ENCODE results near the gene FZD1. TPM values are rescaled to one million over a fixed set of nuclear protein-coding genes. Genes with fewer than 3 reads are reported as not detected.

Gene FZD1
- total and polyA plus RNA-seq, 2 of the 8 experiments (the other 6 are each of a cell fraction or from before 2014, with no cell fraction given), result 0.62 to 0.91 TPM

DNA sequence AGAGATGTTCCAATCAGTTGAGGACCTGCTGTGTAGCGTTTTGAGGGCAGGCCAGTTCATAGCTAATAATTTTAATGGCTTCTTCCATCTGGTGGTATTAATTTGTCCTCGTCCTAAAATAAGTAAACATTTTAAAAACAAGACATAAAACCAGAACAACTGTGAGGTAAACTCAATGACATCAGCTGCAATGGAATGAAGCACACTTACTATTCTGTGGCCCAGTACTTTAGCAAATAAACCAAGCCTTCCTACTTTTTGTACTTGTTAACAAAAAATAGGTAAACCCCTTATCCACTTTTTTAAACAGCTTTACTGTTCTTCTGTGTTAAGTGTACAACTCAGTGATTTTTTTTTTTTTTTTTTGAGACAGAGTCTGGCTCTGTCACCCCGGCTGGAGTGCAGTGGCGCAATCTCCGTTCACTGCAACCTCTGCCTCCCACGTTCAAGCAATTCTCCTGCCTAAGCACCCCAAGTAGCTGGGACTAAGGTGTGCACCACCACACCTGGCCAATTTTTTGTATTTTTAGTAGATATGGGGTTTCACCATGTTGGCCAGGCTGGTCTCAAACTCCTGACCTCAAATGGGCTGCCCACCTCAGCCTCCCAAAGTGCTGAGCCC is 28.9 kb upstream of the FZD1 start (continued):
- no peak for TF ChIP-seq CBX5 (IDR thresholded peaks at IDR 0.05; ENCODE audit: low read depth, low read length)
- no peak for TF ChIP-seq TBP (IDR thresholded peaks at IDR 0.05; ENCODE audit: low read depth, low read length)
- TF ChIP-seq TAF1 (IDR thresholded peaks at IDR 0.05; ENCODE audit: low read depth, low read length), result no peak
- TF ChIP-seq RNF2 (IDR thresholded peaks at IDR 0.05; ENCODE audit: borderline replicate concordance, low read depth, low read length, missing control alignments, poor library complexity, severe bottlenecking), result no peak
- TF ChIP-seq, protein P1, sequence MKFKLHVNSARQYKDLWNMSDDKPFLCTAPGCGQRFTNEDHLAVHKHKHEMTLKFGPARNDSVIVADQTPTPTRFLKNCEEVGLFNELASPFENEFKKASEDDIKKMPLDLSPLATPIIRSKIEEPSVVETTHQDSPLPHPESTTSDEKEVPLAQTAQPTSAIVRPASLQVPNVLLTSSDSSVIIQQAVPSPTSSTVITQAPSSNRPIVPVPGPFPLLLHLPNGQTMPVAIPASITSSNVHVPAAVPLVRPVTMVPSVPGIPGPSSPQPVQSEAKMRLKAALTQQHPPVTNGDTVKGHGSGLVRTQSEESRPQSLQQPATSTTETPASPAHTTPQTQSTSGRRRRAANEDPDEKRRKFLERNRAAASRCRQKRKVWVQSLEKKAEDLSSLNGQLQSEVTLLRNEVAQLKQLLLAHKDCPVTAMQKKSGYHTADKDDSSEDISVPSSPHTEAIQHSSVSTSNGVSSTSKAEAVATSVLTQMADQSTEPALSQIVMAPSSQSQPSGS (IDR thresholded peaks at IDR 0.05; ENCODE audit: low read length), result no peak
- no peak for TF ChIP-seq POLR2A (IDR thresholded peaks at IDR 0.05; ENCODE audit: control extremely low read depth in 1 of 2, low read depth in 2 of 2, low read length in 2 of 2)
